Gastrocnemius medialis (tissue), 4 donors: Measurements from ENCODE around the gene SFMBT1. TPM values are rescaled to one million over a fixed set of nuclear protein-coding genes. Genes with fewer than 3 reads are reported as not detected.

Source experiments
- ATAC-seq, 2 donors: fragments of 150-250 bp; one replicate each; pipeline ENCODE4 v1.9.1; 2016
- DNase-seq, 2 donors: peaks; one replicate each; pipeline ENCODE4 v3.0.0-alpha.2; 2019
- H3K27ac ChIP-seq, 4 donors: fragments of 200-600 bp; sonication (generic); 1 replicate in 1 of 4; 2 replicates in 3 of 4; pipeline ENCODE4 v1.5.1; 2016 to 2018; ENCODE audit warnings: mild to moderate bottlenecking in 2 of 4, moderate library complexity in 1 of 4
- H3K27me3 ChIP-seq, 3 donors: fragments of 200-600 bp; sonication (generic) in 2 of 3; 1 replicate in 1 of 3; 2 replicates in 2 of 3; pipeline versions ENCODE4 v1.5.1 to v1.6.0; 2016 to 2019; ENCODE audit warnings: mild to moderate bottlenecking in 1 of 3, moderate library complexity in 1 of 3
- H3K36me3 ChIP-seq, 2 donors: fragments of 200-600 bp; sonication (generic) in 1 of 2; one replicate each; pipeline ENCODE4 v1.5.1; 2017 to 2018
- H3K4me1 ChIP-seq, 2 donors: fragments of 200-600 bp; sonication (generic) in 1 of 2; one replicate each; pipeline ENCODE4 v1.5.1; 2016 to 2017; ENCODE audit warnings: mild to moderate bottlenecking in 2 of 2
- H3K4me3 ChIP-seq, 4 donors: fragments of 200-600 bp; sonication (generic) in 3 of 4; 1 replicate in 1 of 4; 2 replicates in 3 of 4; pipeline ENCODE4 v1.5.1; 2016 to 2019; ENCODE audit warnings: mild to moderate bottlenecking in 2 of 4
- H3K9me3 ChIP-seq, 3 donors: fragments of 200-600 bp; sonication (generic) in 2 of 3; 1 replicate in 1 of 3; 2 replicates in 2 of 3; pipeline ENCODE4 v1.5.1; 2016 to 2019
- POLR2A ChIP-seq, 2 donors: fragments of 450-650 bp; IDR thresholded peaks; one replicate each; pipeline ENCODE4 v1.6.1; 2017; ENCODE audit warnings: antibody characterized with exemption in 2 of 2, mild to moderate bottlenecking in 2 of 2, moderate library complexity in 2 of 2
- in situ Hi-C, 4 donors: fragments of 200-750 bp; cut with MboI; loops; one replicate each; pipeline versions ENCODE4 v1.15.0 to v1.8.0; 2017; ENCODE audit warnings: low sequenced_read_pairs in 4 of 4
- intact Hi-C: fragments of 100-400 bp; cut with DNase I; formaldehyde crosslinking; loops from one replicate; pipeline ENCODE4 v1.15.1; 2023; ENCODE audit warnings: low total_unique reads
- total RNA-seq, 4 donors: library from RNA; depleted of rRNA; stranded (reverse); fragments of >200 nt; gene quantifications; one replicate each; pipeline versions ENCODE4 v1.1.0 to v1.2.3, GENCODE V29; 2016
- TF ChIP-seq, protein P1 (sequence below), 5 experiments: fragments of 450-650 bp in 3 of 5; fragments of 200-600 bp in 2 of 5; sonication (generic) in 2 of 5; IDR thresholded peaks in 4 of 5; conservative IDR thresholded peaks in 1 of 5; 1 replicate in 4 of 5; 2 replicates in 1 of 5; pipeline ENCODE4 v1.5.1; 2016 to 2019; ENCODE audit warnings: antibody characterized with exemption in 5 of 5, mild to moderate bottlenecking in 3 of 5, moderate library complexity in 3 of 5

SFMBT1 gene
- total RNA-seq, 4 donors from 2014 or later = 17.5 to 39.7 (median 29.8) TPM

DNA sequence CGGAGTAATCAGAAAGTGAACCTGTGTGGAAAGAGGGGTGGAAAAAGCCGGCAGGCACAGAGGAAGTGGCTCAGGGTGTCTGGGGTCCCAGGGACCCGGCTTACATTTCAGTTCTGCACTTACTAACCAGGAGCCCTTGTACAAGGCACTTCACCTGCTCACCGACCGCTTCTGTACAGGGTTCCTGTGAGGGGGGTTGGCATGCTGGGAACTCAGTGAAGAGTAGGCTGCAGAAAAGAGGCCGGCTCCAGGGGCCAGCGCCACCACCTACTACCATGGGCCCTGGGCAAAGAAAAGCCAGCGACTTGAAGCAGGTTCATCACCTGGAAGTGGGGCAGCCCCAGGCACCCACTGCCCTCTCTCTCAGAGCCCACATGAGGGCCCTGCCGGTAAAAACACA is 154.7 kb downstream of the SFMBT1 start:
- TF ChIP-seq POLR2A (IDR thresholded peaks at IDR 0.05) = no peak
- TF ChIP-seq, protein P1, sequence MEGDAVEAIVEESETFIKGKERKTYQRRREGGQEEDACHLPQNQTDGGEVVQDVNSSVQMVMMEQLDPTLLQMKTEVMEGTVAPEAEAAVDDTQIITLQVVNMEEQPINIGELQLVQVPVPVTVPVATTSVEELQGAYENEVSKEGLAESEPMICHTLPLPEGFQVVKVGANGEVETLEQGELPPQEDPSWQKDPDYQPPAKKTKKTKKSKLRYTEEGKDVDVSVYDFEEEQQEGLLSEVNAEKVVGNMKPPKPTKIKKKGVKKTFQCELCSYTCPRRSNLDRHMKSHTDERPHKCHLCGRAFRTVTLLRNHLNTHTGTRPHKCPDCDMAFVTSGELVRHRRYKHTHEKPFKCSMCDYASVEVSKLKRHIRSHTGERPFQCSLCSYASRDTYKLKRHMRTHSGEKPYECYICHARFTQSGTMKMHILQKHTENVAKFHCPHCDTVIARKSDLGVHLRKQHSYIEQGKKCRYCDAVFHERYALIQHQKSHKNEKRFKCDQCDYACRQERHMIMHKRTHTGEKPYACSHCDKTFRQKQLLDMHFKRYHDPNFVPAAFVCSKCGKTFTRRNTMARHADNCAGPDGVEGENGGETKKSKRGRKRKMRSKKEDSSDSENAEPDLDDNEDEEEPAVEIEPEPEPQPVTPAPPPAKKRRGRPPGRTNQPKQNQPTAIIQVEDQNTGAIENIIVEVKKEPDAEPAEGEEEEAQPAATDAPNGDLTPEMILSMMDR (IDR thresholded peaks at IDR 0.05 in 4 of 5, conservative IDR thresholded peaks at IDR 0.05 in 1 of 5) = no peak
- Histone ChIP-seq H3K4me3 (no peak overlapping the region), H3K27ac (peak overlapping the region in 3 of 4 donors; percentile 77 to 84 (median 81)), H3K4me1 (peaks cover 47 to 54% of the 10 kb centered on the region in 2 donors), H3K27me3 (no peaks in the 10 kb centered on the region), H3K36me3 (no peaks in the 10 kb centered on the region), H3K9me3 (no peaks in the 10 kb centered on the region)
- in situ Hi-C loops (no loop called here), intact Hi-C loops (loop anchor here (1.0 to 5.0 kb wide), 2 partner anchors 40 to 86 kb away; no protein-coding TSS in a partner anchor)
- ATAC-seq (no peak), DNase-seq (no peak)

DNA sequence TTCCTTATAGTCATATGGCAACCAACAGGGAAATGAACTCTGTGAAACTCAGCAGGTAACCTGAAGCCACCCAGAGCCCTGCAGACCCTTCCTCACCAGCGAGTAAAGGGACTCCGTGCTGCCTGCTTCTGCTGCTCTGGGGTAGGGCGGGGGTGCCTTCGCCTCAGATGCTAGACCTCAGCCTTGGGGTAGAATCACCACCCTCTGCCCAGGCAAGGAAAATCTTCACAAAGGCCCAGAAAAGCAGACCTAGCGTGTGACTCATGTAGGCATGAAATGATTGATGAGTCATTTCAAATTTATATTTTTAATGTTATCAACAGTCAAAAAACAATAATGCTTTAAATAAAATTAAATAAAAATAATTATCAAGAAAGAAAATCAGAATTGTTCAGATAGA is 155.1 kb downstream of the SFMBT1 start:
- TF ChIP-seq, protein P1 (IDR thresholded peaks at IDR 0.05 in 4 of 5, conservative IDR thresholded peaks at IDR 0.05 in 1 of 5) = no peak
- TF ChIP-seq POLR2A (IDR thresholded peaks at IDR 0.05) = no peak
- no peak for ATAC-seq
- Histone ChIP-seq H3K27me3 (no peaks in the 10 kb centered on the region), H3K27ac (no peak overlapping the region), H3K4me1 (peaks cover 43 to 54% of the 10 kb centered on the region in 2 donors), H3K36me3 (no peaks in the 10 kb centered on the region), H3K9me3 (no peaks in the 10 kb centered on the region), H3K4me3 (no peak overlapping the region)
- intact Hi-C loops (loop anchor here (1.0 to 5.0 kb wide), 2 partner anchors 39 to 87 kb away; no protein-coding TSS in a partner anchor), in situ Hi-C loops (no loop called here)
- DNase-seq = no peak

DNA sequence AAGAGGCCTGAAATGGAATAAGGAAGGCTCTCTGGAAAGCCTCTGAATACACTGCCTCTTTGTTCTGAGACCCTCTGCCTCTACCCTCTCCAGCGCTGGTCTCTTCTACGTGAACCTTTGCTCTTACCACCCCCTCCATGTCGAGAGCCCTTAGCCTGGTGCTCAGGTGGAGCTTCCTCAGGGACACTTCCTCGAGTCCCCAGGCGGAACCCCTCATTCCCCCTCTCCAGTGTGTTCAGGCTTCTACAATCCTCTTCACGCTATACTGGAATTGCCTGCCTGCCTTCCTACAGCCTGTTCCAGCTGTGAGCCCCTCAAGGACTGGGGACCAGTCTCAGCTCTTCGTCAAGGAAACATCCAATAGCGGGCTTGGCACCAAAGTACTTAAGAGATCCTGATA is 156.0 kb downstream of the SFMBT1 start:
- in situ Hi-C loops (no loop called here), intact Hi-C loops (loop anchor here (5.0 kb wide), 1 partner anchor 87 kb away; no protein-coding TSS in a partner anchor)
- TF ChIP-seq, protein P1 (IDR thresholded peaks at IDR 0.05 in 4 of 5, conservative IDR thresholded peaks at IDR 0.05 in 1 of 5) = no peak
- TF ChIP-seq POLR2A (IDR thresholded peaks at IDR 0.05) = no peak
- peaks cover 37 to 50% of the 10 kb centered on the region in 2 donors for H3K4me1 ChIP-seq
- DNase-seq (no peak), ATAC-seq (no peak)
- H3K27me3 ChIP-seq = no peaks in the 10 kb centered on the region
- H3K4me3 ChIP-seq = no peak overlapping the region
- H3K27ac ChIP-seq = no peak overlapping the region
- peaks cover 0 to 5% of the 10 kb centered on the region in 2 donors for H3K36me3 ChIP-seq
- H3K9me3 ChIP-seq = no peaks in the 10 kb centered on the region

DNA sequence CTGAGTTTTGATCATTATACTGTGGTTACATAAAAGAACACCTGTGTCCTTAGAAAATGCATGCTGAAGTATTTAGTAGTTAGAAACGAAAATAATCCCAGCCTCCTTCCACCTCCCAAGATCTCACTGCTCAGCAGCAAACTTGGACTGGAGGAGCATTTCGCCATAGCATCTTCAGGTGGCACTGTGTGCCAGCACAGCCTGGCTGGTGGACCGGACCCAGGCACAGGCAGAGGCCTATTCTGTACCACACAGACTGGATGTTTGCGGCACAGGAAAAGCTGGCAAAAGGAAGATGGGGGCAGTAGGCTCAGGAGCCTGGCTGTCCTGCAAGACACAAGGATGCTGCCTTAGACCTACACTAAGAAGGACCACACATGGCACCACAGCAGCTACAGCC is 158.7 kb downstream of the SFMBT1 start:
- no peak overlapping the region for H3K27ac ChIP-seq
- H3K9me3 ChIP-seq = no peaks in the 10 kb centered on the region
- no peak for DNase-seq
- peaks cover 14 to 27% of the 10 kb centered on the region in 2 donors for H3K4me1 ChIP-seq
- peaks cover 0 to 5% of the 10 kb centered on the region in 2 donors for H3K36me3 ChIP-seq
- ATAC-seq = no peak
- intact Hi-C loops = no loop called here
- in situ Hi-C loops = no loop called here
- no peak for TF ChIP-seq POLR2A (IDR thresholded peaks at IDR 0.05)
- TF ChIP-seq, protein P1 (IDR thresholded peaks at IDR 0.05 in 4 of 5, conservative IDR thresholded peaks at IDR 0.05 in 1 of 5) = no peak
- H3K4me3 ChIP-seq = no peak overlapping the region
- no peaks in the 10 kb centered on the region for H3K27me3 ChIP-seq
